ENCODE data around the gene FAM124A. TPM values are rescaled to one million over a fixed set of nuclear protein-coding genes. Genes with fewer than 3 reads are reported as not detected.

FAM124A gene
- total and polyA plus RNA-seq, 10 of the 15 experiments (the other 5 are each of a cell fraction or from before 2014, with no cell fraction given) = not detected

- Histone ChIP-seq H3K36me3 (ENCODE audit: control insufficient read depth in 2 of 2, insufficient read depth in 2 of 2, low read length in 1 of 2) (no peaks in the 10 kb centered on the region), H3K4me1 (ENCODE audit: control insufficient read depth, insufficient read depth, low read length) (no peaks in the 10 kb centered on the region), H3K79me2 (ENCODE audit: control insufficient read depth, insufficient read depth, low read length) (no peaks in the 10 kb centered on the region), H3K27ac (ENCODE audit: control insufficient read depth, insufficient read depth) (no peak overlapping the region), H3K4me3 (no peak overlapping the region), H4K20me1 (ENCODE audit: control insufficient read depth, insufficient read depth) (no peaks in the 10 kb centered on the region), H2AFZ (ENCODE audit: control insufficient read depth, low read depth, low read length) (no peak overlapping the region), H3K4me2 (ENCODE audit: control insufficient read depth, insufficient read depth) (no peak overlapping the region), H3K9me3 (replicated peaks; ENCODE audit: control insufficient read depth, insufficient read depth, low read length) (no peaks in the 10 kb centered on the region), H3K27me3 (replicated peaks in 1 of 2; ENCODE audit: control insufficient read depth in 2 of 2, insufficient read depth in 2 of 2, low read length in 1 of 2) (peaks cover 0 to 2% of the 10 kb centered on the region in 2 experiments; a peak in 2 of 4 replicates), H3K9ac (ENCODE audit: control insufficient read depth, insufficient read depth, low read length) (no peak overlapping the region)
- ChIA-PET POLR2A (no interaction called here), RAD21 (ENCODE audit: unreplicated experiment) (no interaction called here), SMC1A (ENCODE audit: uncharacterized antibody, unreplicated experiment) (interaction anchor here (1.1 to 1.4 kb wide), 2 partner anchors 11 to 21 kb away, joined by 3 read pairs; no protein-coding TSS in a partner anchor), CTCF (no interaction called here)
- WGBS (ENCODE audit: insufficient coverage, insufficient replicate concordance, low lambda C conversion rate, missing lambda C conversion rate) = 49% methylated on average over 14 of the region's 14 CpGs
- TF ChIP-seq ATF3 (IDR thresholded peaks at IDR 0.05; ENCODE audit: borderline replicate concordance, extremely low read depth, low read depth, low read length) (no peak), BHLHE40 (IDR thresholded peaks at IDR 0.05; ENCODE audit: borderline replicate concordance in 1 of 2, low read depth in 2 of 2, low read length in 1 of 2) (no peak), BMI1 (IDR thresholded peaks at IDR 0.05; ENCODE audit: borderline replicate concordance) (no peak), NFIC (IDR thresholded peaks at IDR 0.05; ENCODE audit: low read depth, low read length) (no peak), IRF3 (IDR thresholded peaks at IDR 0.05) (no peak), CTCF (IDR thresholded peaks at IDR 0.05 in 2 of 3, conservative IDR thresholded peaks at IDR 0.05 in 1 of 3; ENCODE audit: control insufficient read depth in 2 of 3, extremely low read depth in 1 of 3, insufficient read depth in 1 of 3, low read depth in 3 of 3, low read length in 3 of 3) (no peak), NR2F1 (conservative IDR thresholded peaks at IDR 0.05) (no peak), MXI1 (IDR thresholded peaks at IDR 0.05; ENCODE audit: low read depth, low read length) (no peak), NRF1 (conservative IDR thresholded peaks at IDR 0.05; ENCODE audit: low read depth, low read length) (no peak), RUNX3 (IDR thresholded peaks at IDR 0.05; ENCODE audit: low read length) (no peak), SREBF1 (IDR thresholded peaks at IDR 0.05; ENCODE audit: low read length) (no peak), PAX5 (IDR thresholded peaks at IDR 0.05; ENCODE audit: borderline replicate concordance, low read depth, low read length) (no peak), MTA2 (IDR thresholded peaks at IDR 0.05; ENCODE audit: low read depth) (no peak), BCL11A (IDR thresholded peaks at IDR 0.05; ENCODE audit: low read depth, low read length) (no peak), SMC3 (IDR thresholded peaks at IDR 0.05; ENCODE audit: borderline replicate concordance, low read length) (no peak)
- in situ Hi-C loops (cut with MboI) (no loop called here), intact Hi-C loops (cut with micrococcal nuclease; ENCODE audit: unreplicated experiment) (no loop called here)
- FAIRE-seq (no peak), DNase-seq (ENCODE audit: low read depth, low spot score) (no peak), ATAC-seq (no peak)
- no TSS peak for BruUV-seq (replicated peaks)
These were observed 22.6 kb downstream of the FAM124A start for GRCh38 chr13:51244637-51245405.

Data from GM12878 (cell line).